CD4-positive, alpha-beta T cell treated with Interleukin-21 for 1 hour (primary cell): ENCODE measurements around the gene ITGA6.

Source experiments
- DNase-seq: peaks from one replicate; pipeline ENCODE4 v3.0.0-alpha.2; 2020

Gene ITGA6

GRCh38 chr2:172416447-172417058 is 10.8 kb upstream of the ITGA6 start:
- DNase-seq = no peak

- no peak for DNase-seq
These were observed 7.2 kb upstream of the ITGA6 start for GRCh38 chr2:172420216-172420615.

DNA sequence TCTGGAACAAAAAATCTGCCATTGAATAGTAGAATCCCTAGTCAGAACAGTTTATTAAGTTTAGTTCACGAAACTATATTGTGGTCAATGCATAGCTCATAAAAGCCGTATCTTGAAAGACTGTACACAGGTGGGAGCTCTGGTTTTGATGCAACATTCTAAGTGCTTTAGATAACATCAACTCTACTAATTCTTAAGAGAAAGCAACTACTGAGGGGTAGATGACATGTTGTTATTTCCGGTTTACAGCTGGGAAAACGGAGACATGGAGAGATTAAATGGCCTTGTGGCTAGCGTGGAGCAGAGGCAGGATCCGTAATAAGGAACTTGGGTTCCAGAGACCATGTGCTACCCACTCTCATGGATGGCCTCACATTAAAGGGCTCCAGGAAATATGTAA is 4.2 kb upstream of the ITGA6 start:
- DNase-seq = no peak

DNA sequence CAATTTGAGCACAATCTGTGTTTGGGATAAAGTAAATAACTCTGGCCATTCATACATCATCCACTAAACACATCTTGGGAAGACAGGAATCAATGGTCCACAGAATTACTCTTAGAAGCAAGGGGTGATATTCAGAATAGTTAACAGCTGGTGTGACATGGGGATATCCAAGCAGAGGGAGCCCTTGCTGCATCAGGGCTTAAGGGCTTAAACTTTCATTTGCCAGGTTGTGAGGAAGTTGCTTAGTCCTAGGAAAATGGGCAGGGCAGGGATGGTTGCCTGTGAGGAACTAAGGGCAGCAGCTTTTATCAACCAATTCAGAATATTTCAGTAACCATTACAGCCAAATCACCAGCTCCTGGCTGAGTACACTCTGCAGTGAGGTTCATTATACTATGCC is 2.0 kb upstream of the ITGA6 start:
- no peak for DNase-seq

GRCh38 chr2:172426635-172427255 is 641 bp upstream of the ITGA6 start:
- no peak for DNase-seq

GRCh38 chr2:172427990-172428831 is 825 bp downstream of the ITGA6 start:
- peak; percentile 67 for DNase-seq

- DNase-seq = no peak
These were observed 1.4 kb downstream of the ITGA6 start for GRCh38 chr2:172428832-172429210.

- no peak for DNase-seq
These were observed 2.0 kb downstream of the ITGA6 start for GRCh38 chr2:172429301-172429968.

GRCh38 chr2:172430027-172430426 is 2.6 kb downstream of the ITGA6 start:
- no peak for DNase-seq

DNA sequence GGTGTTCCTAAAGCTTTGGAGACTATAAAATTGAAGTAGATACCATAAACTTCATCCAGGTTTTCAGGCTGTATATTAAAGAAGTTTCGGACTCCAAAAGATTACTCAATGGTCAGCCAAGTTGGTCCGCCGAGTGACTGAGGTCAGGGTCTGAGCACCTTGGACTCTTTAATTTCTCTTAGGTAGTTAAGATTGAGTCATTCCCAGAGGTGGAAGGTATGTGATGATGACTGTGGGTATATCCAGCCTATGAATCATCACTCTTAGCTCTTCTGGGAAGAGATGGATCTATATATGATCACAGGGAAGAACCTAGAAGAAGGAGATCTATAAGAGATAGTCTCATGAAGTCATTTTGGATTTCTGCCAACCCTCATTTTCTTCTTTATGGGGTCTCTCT is 3.3 kb downstream of the ITGA6 start:
- no peak for DNase-seq

- DNase-seq = no peak
These were observed 4.1 kb downstream of the ITGA6 start for GRCh38 chr2:172431463-172431862.

DNA sequence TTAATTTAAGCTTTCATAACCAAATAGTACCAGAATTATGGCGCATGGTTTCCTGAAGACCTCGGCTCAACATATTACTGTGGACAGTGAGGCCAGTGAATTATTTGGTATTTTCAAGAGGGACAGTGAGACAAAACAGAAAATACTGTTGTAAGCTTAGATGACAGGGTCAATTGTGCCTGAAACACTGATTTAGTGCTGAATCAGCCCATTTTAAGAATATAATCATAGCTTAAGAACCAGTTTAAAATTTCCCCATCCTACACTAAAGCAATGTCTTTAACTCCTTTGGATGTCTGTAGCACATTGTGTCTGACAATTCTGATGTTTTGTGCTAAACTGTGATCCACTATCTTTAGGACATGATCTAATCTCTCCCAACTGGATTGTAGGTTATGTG is 4.6 kb downstream of the ITGA6 start:
- no peak for DNase-seq

DNA sequence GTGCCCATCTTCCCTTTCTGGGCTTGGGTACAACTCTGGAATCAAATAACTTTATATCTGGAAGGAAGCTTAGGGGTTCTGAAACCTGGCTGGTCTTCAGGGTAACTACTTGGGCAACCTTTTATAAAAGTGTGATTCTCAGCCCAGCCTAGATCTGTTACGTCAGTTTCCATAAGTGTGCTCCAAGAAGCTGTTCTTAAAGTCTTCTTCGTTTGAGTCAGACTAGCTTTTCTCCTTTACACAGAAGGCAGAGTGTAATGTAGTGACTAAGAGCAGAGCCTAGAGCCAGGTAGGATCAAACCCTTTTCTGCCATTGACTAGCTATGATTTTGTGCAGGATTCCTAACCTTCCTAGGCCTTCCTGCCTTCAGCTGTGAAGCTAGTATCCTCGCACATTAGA is 5.8 kb downstream of the ITGA6 start:
- no peak for DNase-seq

DNA sequence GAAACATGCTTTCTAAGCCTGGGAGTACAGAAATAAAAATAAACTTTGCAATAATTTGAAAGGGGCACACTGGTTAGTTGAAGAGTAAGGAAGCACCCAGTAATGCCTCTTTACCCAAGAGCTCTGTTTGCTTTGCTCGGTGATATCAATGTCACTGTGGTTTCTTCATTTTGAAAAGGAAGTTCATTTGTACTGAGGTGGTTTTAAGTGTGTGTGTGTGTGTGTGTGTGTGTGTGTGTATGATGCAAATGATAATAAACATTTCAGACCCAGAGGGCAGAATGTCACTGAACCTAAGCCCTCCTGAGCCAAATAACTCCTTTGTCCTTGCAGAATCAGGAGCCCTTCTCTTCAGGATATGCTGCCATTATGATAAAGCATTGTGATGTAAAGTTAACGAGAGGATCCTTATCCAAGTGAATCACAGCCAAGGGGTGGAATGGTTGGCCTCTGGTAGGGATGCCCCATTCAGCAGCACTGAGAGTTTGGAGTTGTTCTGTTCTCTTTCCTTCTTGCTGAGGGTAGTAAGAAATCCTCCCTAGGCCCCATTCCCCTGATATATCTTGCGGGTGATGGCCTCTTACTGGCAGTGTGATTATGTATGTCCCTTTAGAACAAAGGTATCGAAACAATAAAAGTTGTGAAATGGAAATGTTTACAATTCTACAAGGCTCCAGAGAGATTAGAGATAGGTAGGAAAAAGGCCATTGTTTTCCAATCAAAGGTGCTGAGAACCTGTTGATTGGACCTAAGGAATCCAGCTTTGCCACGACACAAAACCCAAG is 7.6 kb downstream of the ITGA6 start:
- DNase-seq = peak; percentile 83

GRCh38 chr2:172435606-172435911 is 8.2 kb downstream of the ITGA6 start:
- DNase-seq = no peak

GRCh38 chr2:172436889-172437288 is 9.5 kb downstream of the ITGA6 start:
- no peak for DNase-seq

GRCh38 chr2:172437419-172438341 is 10.3 kb downstream of the ITGA6 start:
- DNase-seq = peak; percentile 42

DNA sequence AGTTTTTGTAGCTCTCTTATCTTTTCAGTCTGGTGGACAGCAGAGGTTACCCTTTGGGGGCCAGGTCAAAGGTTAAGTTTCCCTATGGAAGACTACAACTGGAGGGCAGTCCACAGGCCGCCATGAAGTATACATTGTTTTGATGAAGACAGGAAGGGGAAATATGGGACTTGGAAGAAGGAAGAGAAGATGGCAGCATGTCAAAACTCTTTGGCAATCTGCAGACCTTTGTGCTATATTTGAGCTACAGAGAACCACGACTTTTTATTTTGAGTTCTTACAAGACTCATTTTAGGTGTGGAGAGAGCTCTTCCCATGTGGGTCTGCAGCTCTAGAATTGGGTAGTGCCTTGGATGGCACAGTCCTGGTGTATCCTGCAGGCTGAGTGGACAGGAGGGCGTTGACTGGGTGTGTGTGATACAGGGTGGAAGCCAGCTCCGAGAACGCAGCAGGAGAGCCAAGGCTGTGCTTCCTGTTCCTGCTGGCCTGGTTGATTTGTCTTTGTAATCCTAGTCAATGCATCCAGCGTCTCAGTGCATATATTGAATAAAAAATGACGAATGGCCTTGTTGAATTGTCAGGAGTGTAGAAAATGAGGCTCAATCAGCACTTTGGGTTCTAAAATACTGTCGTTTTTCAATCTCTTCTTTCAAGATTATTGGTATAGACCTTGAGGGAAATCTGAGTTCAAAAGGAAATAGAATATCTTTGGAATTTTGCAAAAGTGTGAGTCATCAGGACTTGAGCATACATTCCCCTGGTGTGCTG is 11.5 kb downstream of the ITGA6 start:
- DNase-seq = no peak

DNA sequence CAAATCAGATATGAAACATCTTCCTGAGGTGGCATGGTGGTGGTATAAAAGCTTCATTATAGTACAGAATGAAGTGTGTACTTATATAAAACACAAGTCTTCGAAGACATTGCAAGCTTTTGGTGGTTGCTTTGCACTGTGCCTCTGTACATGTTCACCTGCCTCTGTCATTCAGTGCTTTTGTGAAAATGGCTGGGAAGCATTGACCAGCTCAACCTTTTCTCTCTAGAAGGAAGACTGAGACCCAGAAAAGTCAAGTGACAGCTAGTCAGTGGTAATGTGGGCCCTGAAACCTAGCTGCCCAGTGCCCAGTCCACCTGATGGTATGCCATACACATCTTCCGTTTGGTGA is 12.1 kb downstream of the ITGA6 start:
- DNase-seq = no peak

DNA sequence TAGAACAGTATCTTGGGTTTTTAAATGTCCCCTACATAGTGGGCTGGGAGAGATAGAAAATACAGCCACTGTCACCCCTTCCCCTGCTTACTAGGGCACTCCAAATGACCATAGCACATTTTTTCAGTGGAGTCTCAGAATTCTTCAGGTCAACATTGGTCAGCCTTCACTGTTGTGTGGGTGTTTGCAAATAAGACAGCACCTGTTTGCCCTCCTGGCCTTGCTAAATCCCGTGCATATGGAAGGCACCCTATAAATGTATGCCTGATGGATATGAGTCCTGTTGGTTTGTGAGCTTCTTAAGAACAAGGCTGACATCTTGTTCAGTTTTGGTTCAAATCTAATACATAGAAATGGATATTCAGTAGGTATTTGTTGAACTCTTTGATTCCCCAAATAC is 12.5 kb downstream of the ITGA6 start:
- no peak for DNase-seq

- no peak for DNase-seq
These were observed 13.4 kb downstream of the ITGA6 start for GRCh38 chr2:172440795-172441194.
